C4-2B (cell line): Measurements from ENCODE around the gene OR10A6.

Source experiments
- CTCF ChIP-seq: fragments of 450-650 bp; conservative IDR thresholded peaks from 2 replicates; pipeline ENCODE4 v1.5.1; 2017; ENCODE audit warnings: mild to moderate bottlenecking
- ZFX ChIP-seq: fragments of 450-650 bp; IDR thresholded peaks from 2 replicates; pipeline ENCODE4 v1.6.1; 2017

- TF ChIP-seq CTCF (no peak), ZFX (no peak)
These were observed 20.7 kb downstream of the OR10A6 start for GRCh38 chr11:7910286-7910788.
